AG04449 (cell line): ENCODE results near the gene TMIGD3.
A peak's percentile ranks its signal among the peaks of the same experiment; 100 is the strongest.

Experiments
- CTCF ChIA-PET: fragments of 350-600 bp; formaldehyde crosslinking; extraction: SDS; loops from one replicate; lab custom pipeline; 2021; ENCODE audit warnings: antibody characterized with exemption; lab: Yijun Ruan, JAX
- POLR2A ChIA-PET: fragments of 400-600, 350-600 bp; formaldehyde crosslinking; extraction: SDS; loops from one replicate; lab custom pipeline; 2020; ENCODE audit warnings: antibody characterized with exemption, inconsistent platforms; lab: Yijun Ruan, JAX
- DNase-seq: peaks from one replicate; pipeline ENCODE4 v3.0.0-alpha.2; 2010; ENCODE audit warnings: low read depth, low spot score
- H3K4me3 ChIP-seq: 2 replicates; pipeline ENCODE4 v1.5.1; 2011; ENCODE audit warnings: low read depth, mild to moderate bottlenecking, control low read depth, low read length
- CTCF ChIP-seq: IDR thresholded peaks from one replicate; pipeline ENCODE4 v1.5.1; 2011; ENCODE audit warnings: mild to moderate bottlenecking, moderate library complexity, low read length, control low read depth, inconsistent platforms; ENCODE audit not compliant: insufficient read depth; ENCODE audit errors: missing control alignments

TMIGD3 gene

GRCh38 chr1:111512132-111512889 lies 8.9 kb upstream of the TMIGD3 start:
- ChIA-PET CTCF (interaction anchor here (0.7 to 1.2 kb wide), 3 partner anchors 43 to 244 kb away, joined by 3 to 4 read pairs (median 3); no protein-coding TSS in a partner anchor), POLR2A (no interaction called here)
- DNase-seq, result no peak
- TF ChIP-seq CTCF, result no peak
- H3K4me3 ChIP-seq, result no peak overlapping the region

- H3K4me3 ChIP-seq, result no peak overlapping the region
- no peak for DNase-seq
- TF ChIP-seq CTCF, result no peak
- POLR2A ChIA-PET, result no interaction called here
- CTCF ChIA-PET, result interaction anchor here (1.1 to 1.2 kb wide), 2 partner anchors 44 to 232 kb away, joined by 3 to 4 read pairs; no protein-coding TSS in a partner anchor
Observed at GRCh38 chr1:111511370-111511769, 7.9 kb upstream of the TMIGD3 start.

GRCh38 chr1:111509997-111510375 lies 6.6 kb upstream of the TMIGD3 start:
- no peak overlapping the region for H3K4me3 ChIP-seq
- ChIA-PET POLR2A (no interaction called here), CTCF (interaction anchor here (1.2 to 4.8 kb wide), 13 partner anchors 13 to 259 kb away, joined by 5 to 78 read pairs (median 26); partner anchors contain the start of gene INKA2)
- no peak for DNase-seq
- TF ChIP-seq CTCF, result no peak

GRCh38 chr1:111507411-111508201 lies 4.2 kb upstream of the TMIGD3 start:
- peak; percentile 45 for TF ChIP-seq CTCF
- DNase-seq, result no peak
- peak overlapping the region; percentile 36 for H3K4me3 ChIP-seq
- POLR2A ChIA-PET, result interaction anchor here (0.9 to 2.1 kb wide), 7 partner anchors 9 to 248 kb away, joined by 3 to 8 read pairs (median 4); partner anchors contain the start of gene DDX20
- CTCF ChIA-PET, result interaction anchor here (0.6 to 4.8 kb wide), 82 partner anchors 7 to 863 kb away, joined by 3 to 78 read pairs (median 8); partner anchors contain the start of genes C1orf162, DDX20, INKA2 and RAP1A

GRCh38 chr1:111506561-111506960 lies 3.1 kb upstream of the TMIGD3 start:
- POLR2A ChIA-PET, result no interaction called here
- TF ChIP-seq CTCF, result no peak
- H3K4me3 ChIP-seq, result no peak overlapping the region
- no peak for DNase-seq
- CTCF ChIA-PET, result interaction anchor here (0.6 to 4.8 kb wide), 22 partner anchors 9 to 262 kb away, joined by 3 to 78 read pairs (median 26); partner anchors contain the start of genes INKA2 and RAP1A
